ES-I3 (cell line): ENCODE results near the gene ZNRF4.
A peak's percentile ranks its signal among the peaks of the same experiment; 100 is the strongest.
"Not testable (repeated sequence)": the region's sequence is repeated elsewhere in the genome, so short reads cannot be mapped to it uniquely, and the experiment has no call there.

Experiments used
- H3K36me3 ChIP-seq: 2 replicates; pipeline ENCODE4 v1.6.1; 2013; ENCODE audit warnings: mild to moderate bottlenecking, low read length, control low read depth, moderate library complexity; ENCODE audit not compliant: insufficient read depth
- H3K4me1 ChIP-seq: 2 replicates; pipeline ENCODE4 v1.6.1; 2013; ENCODE audit warnings: mild to moderate bottlenecking, control low read depth, low read length; ENCODE audit not compliant: insufficient read depth
- H3K9ac ChIP-seq: 2 replicates; pipeline ENCODE4 v1.6.1; 2013; ENCODE audit warnings: low read depth, mild to moderate bottlenecking, low read length, moderate library complexity
- H3K9me3 ChIP-seq: 2 replicates; pipeline ENCODE4 v1.6.1; 2013; ENCODE audit warnings: mild to moderate bottlenecking, low read length, moderate library complexity; ENCODE audit not compliant: control insufficient read depth, insufficient read depth

The ZNRF4 gene

DNA sequence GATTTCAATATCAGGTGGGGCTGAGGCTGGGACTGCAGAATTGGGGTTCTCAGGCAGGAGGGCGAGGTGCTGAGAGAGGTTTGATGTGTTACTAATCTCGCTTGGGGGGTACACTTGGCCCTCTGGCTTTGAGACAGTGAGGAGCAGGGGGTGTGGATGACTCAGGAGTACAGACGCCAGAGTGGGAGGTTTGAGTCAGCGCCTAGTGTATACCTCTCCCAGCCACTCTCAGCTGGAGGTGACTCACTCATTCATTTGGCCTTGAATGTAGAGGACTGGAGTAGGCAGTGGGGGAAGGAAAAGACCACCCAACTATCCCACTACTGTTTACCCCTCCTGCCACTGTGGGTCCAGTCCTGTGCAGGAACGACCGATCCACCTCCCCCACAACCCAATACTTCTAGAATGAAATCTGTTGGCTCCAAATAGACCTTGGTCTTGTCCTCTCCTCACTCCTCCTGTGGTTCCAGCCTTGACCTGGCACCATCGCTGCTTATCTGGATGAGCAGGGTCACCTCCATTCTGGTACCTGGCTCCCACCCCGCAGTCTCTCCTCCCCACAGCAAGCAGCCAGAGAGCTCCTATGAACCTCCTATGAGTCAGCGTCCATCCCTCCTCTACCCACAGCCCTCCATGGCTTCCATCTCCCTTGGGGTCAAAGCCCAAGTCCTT lies 20.1 kb upstream of the ZNRF4 start:
- H3K36me3 ChIP-seq = no peaks in the 10 kb centered on the region
- H3K9ac ChIP-seq = no peak overlapping the region
- peaks cover 10% of the 10 kb centered on the region; the same call in 1 of the 2 replicates for H3K4me1 ChIP-seq
- H3K9me3 ChIP-seq = no peaks in the 10 kb centered on the region

DNA sequence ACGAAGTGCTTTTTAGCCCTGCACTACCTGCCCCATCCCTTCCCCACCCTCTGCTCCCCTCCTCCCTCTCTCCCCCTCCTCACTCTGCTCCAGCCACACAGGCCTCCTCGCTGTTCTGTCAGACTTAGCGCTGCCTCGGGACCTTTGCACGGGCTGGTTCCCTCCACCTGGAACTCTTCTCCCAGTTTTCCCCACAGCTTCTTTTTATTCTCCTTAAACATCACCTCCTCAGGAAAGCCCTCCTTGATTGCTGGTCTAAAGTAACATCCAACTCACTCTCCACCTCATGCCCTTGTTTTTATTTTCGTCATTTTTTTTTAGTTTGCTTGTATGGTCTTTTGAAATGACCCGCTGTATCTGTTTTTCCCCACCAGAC lies 19.6 kb upstream of the ZNRF4 start:
- Histone ChIP-seq H3K9ac (peak overlapping the region; percentile 48; the same call in 1 of the 2 replicates), H3K9me3 (no peaks in the 10 kb centered on the region), H3K4me1 (peaks cover 10% of the 10 kb centered on the region; the same call in 1 of the 2 replicates), H3K36me3 (no peaks in the 10 kb centered on the region)

DNA sequence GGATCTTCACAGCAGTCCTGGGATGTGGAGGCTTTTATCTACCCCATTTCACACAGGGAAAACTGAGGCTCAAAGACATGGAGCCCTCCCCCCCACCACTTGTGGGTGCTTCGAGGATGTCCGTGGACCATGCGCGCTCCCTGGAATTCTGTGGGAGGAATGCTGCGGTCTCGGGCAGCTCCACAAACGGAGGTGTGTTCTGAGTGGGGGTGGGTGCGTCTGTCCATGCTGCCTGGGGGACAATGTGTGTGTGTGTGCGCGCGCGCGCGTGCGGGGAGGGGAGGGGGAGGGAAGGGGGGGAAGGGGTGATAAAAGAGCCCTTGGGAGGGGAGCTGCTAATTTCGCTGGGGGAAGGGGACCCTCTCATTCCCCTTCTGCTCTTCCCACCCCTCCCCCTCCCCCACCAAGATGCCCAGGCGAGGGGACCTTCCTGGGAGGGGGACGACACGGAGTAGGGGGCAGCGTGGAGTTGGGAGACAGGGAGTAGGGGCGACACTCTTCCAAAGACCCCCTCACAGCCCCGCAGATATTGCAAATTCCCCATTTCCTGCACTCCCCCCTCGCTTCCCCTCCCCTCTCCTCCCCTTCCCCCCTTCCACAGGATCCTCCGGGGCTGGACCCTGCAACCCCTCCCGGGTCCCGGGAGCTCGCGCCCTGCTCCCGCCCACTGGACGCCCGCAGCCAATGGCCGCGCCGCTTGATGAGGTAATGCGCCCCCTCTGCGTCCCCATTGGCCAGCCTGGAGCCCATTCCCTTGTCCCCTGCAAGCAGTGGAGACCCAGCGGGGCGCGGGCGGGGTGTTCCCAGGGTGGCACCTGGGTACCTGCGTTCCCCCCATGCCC lies 18.9 kb upstream of the ZNRF4 start:
- Histone ChIP-seq H3K4me1 (peaks cover 10% of the 10 kb centered on the region; the same call in 1 of the 2 replicates), H3K36me3 (no peaks in the 10 kb centered on the region), H3K9ac (peak overlapping the region; percentile 64; the same call in 1 of the 2 replicates), H3K9me3 (no peaks in the 10 kb centered on the region)

DNA sequence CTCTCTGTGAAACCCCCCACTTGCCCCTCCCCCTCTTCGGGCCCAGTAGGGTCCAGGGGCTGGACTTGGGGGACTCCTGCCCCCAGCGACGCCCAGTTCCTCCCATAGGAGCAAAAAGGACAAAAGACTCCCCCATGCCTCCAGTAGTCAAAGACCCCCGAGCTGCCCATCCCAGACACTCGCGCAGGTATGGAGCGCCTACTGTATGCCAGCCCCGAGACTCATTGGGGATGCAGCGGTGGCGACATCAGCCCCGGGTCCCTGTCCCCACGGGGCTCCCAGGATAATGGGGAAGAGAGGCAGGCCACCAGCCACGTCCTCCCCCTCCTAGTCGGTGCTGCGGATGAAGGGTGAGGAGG lies 18.3 kb upstream of the ZNRF4 start:
- Histone ChIP-seq H3K36me3 (no peaks in the 10 kb centered on the region), H3K9ac (peak overlapping the region; percentile 64), H3K9me3 (no peaks in the 10 kb centered on the region), H3K4me1 (peaks cover 10% of the 10 kb centered on the region; the same call in 1 of the 2 replicates)

DNA sequence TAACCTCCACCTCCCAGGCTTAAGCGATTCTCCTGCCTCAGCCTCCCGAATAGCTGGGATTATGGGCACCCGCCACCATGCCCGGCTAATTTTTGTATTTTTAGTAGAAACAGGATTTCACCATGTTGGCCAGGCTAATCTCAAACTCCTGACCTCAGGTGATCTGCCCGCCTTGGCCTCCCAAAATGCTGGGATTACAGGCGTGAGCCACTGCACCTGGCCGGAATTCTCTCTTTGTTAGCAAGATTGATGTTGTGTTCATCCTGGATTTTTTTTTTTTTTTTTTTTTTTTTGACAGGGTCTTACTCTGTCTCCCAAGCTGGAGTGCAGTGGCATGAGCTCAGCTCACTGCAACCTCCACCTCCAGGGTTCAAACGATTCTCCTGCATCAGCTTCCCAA lies 16.5 kb upstream of the ZNRF4 start:
- not testable (repeated sequence) for H3K9ac ChIP-seq, H3K9me3 ChIP-seq

DNA sequence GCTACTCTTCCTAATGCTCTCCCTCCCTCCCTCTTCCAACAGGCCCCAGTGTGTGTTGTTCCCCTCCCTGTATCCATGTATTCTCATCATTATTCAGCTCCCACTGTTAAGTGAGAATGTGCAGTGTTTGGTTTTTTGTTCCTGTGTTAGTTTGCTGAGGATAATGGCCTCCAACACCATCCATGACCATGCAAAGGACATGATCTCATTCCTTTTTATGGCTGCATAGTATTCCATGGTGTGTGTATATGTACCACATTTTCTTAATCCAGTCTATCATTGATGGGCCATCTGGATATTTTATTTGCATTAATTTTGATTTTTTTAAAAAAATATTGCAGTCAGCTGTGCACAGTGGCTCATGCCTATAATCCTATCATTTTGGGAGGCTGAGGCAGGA lies 15.8 kb upstream of the ZNRF4 start:
- Histone ChIP-seq H3K9me3 (no peaks in the 10 kb centered on the region), H3K4me1 (peaks cover 4% of the 10 kb centered on the region; the same call in 1 of the 2 replicates), H3K9ac (no peak overlapping the region), H3K36me3 (no peaks in the 10 kb centered on the region)

More for the DNA sequence above, 16.5 kb upstream of the ZNRF4 start:
- not testable (repeated sequence) for H3K4me1 ChIP-seq, H3K36me3 ChIP-seq

DNA sequence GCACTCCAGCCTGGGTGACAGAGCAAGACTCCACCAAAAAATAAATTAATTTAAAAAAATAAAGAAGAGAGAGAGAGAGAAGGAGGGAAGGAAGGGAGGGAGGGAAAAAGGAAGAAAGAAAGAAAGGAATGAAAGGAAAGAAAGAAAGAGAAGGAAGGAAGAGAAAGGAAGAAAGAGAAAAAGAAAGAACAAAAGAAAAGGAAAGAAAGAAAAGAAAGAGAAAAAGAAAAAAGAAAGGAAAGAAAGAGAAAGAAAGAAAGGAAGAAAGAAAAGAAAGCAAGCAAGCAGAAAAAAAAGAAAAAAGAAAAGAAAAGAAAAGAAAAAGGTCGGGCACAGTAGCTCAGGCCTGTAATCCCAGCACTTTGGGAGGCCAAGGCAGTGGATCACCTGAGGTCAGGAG lies 14.9 kb upstream of the ZNRF4 start:
- no peak overlapping the region for H3K9ac ChIP-seq
- no peaks in the 10 kb centered on the region for H3K9me3 ChIP-seq

DNA sequence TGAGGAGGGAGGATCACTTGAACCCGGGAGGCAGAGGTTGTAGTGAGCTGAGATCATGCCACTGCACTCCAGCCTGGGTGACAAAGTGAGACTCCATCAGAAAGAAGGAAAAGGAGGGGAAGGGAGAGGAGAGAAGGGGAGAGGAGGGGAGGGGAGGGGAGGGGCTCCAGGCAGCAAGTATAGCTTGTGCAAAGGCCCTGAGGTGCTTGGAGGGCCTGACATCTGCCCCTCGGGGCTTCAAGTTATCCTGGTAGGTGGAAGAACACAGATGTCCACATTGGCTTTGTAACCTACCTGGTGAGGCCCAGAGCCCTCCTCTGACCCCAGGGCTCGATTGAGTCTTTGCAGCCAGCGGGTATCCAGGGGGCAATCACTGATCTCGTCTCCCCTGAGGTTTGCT lies 11.5 kb upstream of the ZNRF4 start:
- Histone ChIP-seq H3K36me3 (no peaks in the 10 kb centered on the region), H3K4me1 (no peaks in the 10 kb centered on the region; the same call in 1 of the 2 replicates), H3K9ac (no peak overlapping the region)

More for the DNA sequence above, 14.9 kb upstream of the ZNRF4 start:
- Histone ChIP-seq H3K36me3 (no peaks in the 10 kb centered on the region), H3K4me1 (peaks cover 1% of the 10 kb centered on the region; the same call in 1 of the 2 replicates)

DNA sequence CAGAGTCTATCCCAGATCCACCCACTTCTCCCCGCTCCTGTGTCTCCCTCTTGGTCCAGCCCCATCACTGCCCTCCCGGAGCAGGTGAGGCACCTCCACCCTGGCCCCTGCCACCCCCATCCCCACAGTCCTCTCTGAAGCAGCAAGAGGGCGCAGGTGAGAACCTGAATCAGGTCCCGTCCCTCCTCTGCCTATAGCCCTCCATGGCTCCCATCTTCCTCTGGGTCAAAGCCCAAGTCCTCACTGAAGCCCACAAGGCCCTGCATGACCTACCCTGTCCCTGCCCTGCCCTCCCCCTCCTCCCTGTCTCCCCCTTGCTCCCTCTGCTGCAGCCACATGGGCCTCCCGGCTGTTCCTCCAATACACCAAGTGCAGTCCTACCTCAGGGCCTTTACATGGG lies 10.8 kb upstream of the ZNRF4 start:
- Histone ChIP-seq H3K9ac (no peak overlapping the region), H3K36me3 (no peaks in the 10 kb centered on the region), H3K9me3 (no peaks in the 10 kb centered on the region), H3K4me1 (no peaks in the 10 kb centered on the region; the same call in 1 of the 2 replicates)

More for the DNA sequence above, 11.5 kb upstream of the ZNRF4 start:
- no peaks in the 10 kb centered on the region for H3K9me3 ChIP-seq

DNA sequence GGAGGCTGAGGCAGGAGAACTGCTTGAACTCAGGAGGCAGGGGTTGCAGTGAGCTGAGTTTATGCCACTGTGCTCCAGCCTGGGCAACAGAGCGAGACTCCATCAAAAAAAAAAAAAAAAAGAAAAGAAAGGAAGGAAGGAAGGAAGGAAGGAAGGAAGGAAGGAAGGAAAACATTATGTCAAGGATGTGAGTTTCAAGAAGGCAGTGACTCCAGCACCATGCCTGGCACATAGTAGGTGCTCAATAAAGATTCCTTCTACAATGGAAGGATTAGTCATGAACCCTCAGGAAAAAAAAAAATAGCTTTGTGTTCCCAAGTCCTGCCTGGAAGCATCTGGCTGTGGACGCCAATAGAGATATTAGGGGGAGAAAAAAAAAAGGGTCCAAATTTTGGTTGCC lies 10.1 kb upstream of the ZNRF4 start:
- Histone ChIP-seq H3K4me1 (no peaks in the 10 kb centered on the region; the same call in 1 of the 2 replicates), H3K9ac (no peak overlapping the region), H3K9me3 (no peaks in the 10 kb centered on the region), H3K36me3 (no peaks in the 10 kb centered on the region)

DNA sequence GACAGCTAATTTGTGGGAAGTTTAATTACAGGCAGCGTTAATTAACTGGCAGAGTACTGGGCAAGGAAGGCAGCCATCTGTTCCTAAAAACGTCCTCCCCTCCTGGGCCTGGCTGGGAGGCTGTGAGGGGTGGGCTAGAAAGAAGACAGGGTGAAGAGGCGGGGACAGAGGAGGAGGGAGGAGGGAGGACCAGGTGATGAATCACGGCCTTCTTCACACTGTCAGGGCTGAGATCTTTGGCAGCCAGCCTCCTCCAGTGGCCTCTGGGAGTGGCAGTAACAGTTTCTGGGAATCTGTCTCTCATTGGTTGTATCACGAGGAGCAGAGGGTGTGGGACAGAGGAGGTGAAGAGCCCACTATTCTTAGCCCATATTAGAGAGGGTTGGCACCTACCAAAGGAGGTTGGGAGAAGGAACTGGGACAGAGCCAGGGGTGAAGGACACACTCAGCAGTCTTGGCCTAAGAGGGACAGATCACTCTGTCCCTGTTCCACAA lies 9.6 kb upstream of the ZNRF4 start:
- H3K9ac ChIP-seq = no peak overlapping the region
- H3K9me3 ChIP-seq = no peaks in the 10 kb centered on the region
- no peaks in the 10 kb centered on the region; the same call in 1 of the 2 replicates for H3K4me1 ChIP-seq
- H3K36me3 ChIP-seq = no peaks in the 10 kb centered on the region

DNA sequence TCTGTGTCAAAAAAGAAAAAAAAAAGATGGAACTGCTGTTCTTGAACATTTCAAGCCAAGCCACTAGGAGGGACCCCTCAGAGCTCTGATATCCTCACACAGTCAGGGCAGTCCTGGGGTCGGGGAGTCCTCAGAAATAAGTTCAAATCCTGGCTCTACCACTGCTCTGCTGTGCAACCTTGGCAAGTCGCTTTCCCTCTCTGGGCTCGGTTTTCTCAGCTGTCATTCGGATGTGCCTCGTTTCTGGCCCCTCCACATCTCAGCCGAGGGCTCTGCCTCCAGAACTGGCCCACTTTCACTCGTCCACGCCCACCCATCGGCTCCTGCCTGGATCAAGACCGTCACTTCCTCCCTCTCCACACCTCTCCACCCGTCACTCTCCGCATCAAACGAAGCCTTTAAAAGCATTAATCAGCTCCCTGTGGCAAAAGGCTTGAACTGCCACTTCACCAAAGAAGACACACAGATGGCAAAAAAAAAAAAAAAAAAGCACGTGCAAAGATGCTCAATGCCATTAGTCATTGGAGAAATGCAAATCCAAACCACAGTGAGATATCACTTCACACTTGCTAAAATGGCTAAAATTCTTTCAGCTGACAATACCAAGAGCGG lies 7.4 kb upstream of the ZNRF4 start:
- Histone ChIP-seq H3K9me3 (no peaks in the 10 kb centered on the region), H3K9ac (no peak overlapping the region), H3K4me1 (no peaks in the 10 kb centered on the region; the same call in 1 of the 2 replicates), H3K36me3 (no peaks in the 10 kb centered on the region)

DNA sequence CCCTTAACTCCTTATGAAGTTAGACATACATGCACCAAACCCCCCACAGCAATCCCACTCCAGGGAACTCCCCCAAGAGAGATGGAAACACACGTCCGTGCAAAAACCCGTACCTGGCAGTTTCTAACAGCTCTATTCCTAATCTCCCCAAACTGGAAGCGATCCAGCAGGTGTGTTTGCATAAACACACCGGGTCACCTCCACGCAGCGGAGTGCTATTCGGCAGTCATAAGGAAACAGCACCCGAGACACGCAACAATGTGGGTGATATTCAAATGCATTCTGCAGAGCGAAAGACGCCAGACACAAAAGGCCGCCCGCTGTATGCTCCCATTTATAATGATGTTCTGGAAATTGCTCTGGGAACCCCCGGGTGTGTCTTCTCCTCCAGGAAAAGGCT lies 6.8 kb upstream of the ZNRF4 start:
- Histone ChIP-seq H3K4me1 (no peaks in the 10 kb centered on the region; the same call in 1 of the 2 replicates), H3K36me3 (no peaks in the 10 kb centered on the region), H3K9ac (no peak overlapping the region), H3K9me3 (no peaks in the 10 kb centered on the region)

DNA sequence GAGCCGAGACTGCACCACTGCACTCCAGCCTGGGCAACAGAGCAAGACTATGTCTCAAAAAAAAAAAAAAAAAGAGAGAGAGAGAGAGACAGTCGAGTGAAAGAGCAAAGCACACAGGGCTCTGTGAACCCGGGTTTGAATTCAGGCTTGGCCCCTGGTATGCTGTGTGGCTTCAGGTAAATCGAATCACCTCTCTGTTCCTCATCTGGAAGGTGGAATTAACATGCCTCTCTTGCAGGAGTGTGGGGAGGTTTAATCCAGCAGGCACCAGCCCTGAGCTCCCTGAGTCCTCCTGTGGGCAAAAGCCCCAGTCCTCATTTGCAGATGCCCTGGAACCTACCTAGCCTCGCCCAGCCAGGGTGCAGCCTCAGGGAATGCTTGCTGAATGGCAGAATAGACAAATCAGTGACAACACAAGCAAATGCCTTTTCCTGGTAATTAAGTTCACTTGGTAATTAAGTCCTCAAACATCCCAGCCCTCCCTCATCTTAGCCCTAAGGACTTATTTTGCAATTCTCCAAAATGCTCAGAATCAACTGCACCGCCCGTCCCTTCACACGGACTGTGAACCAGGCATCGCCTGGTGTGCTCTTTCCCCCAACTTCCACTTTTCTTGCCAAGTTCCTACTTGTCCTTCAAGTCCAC lies 4.6 kb upstream of the ZNRF4 start:
- Histone ChIP-seq H3K4me1 (no peaks in the 10 kb centered on the region; the same call in 1 of the 2 replicates), H3K9ac (no peak overlapping the region), H3K36me3 (no peaks in the 10 kb centered on the region), H3K9me3 (no peaks in the 10 kb centered on the region)
